Activated B cell treated with CpG ODN at 0.5 μM for 24 hours (primary cell): ENCODE measurements around the gene C3orf85. TPM values are rescaled to one million over a fixed set of nuclear protein-coding genes. Genes with fewer than 3 reads are reported as not detected.
"Not testable (repeated sequence)": the region's sequence is repeated elsewhere in the genome, so short reads cannot be mapped to it uniquely, and the experiment has no call there.

ENCODE experiments used
- ATAC-seq: fragments of 200-7000 bp; cut with Tn5 transposase; one replicate; pipeline ENCODE4 v1.10.0; 2021; ENCODE audit warnings: low read depth, mild to moderate bottlenecking, moderate library complexity
- CTCF ChIA-PET: fragments of 350-600 bp; sonication (Branson Sonifier 250); formaldehyde crosslinking; loops from one replicate; lab custom pipeline; 2021; ENCODE audit warnings: antibody characterized with exemption; lab: Charles Lee
- POLR2A ChIA-PET: fragments of 350-600 bp; sonication (Branson Sonifier 250); formaldehyde crosslinking; loops from one replicate; lab custom pipeline; 2021; ENCODE audit warnings: antibody characterized with exemption; lab: Charles Lee
- DNase-seq: peaks from one replicate; pipeline ENCODE4 v3.0.0; 2022
- H3K27ac Mint-ChIP-seq: one replicate; pipeline ENCODE4 v1.8.0; 2020; ENCODE audit warnings: mixed read lengths
- H3K27me3 Mint-ChIP-seq: one replicate; pipeline ENCODE4 v1.8.0; 2021; ENCODE audit warnings: mixed read lengths
- H3K36me3 Mint-ChIP-seq: one replicate; pipeline ENCODE4 v1.8.0; 2021; ENCODE audit warnings: low read depth, mixed read lengths
- H3K4me1 Mint-ChIP-seq: one replicate; pipeline ENCODE4 v1.8.0; 2021; ENCODE audit warnings: mixed read lengths
- H3K4me3 Mint-ChIP-seq: one replicate; pipeline ENCODE4 v1.8.0; 2020; ENCODE audit warnings: mild to moderate bottlenecking, mixed read lengths
- H3K9me3 Mint-ChIP-seq: one replicate; pipeline ENCODE4 v1.8.0; 2020; ENCODE audit warnings: mixed read lengths
- CTCF ChIP-seq: fragments of 200-600 bp; IDR thresholded peaks from one replicate; pipeline ENCODE4 v1.8.0; 2022; ENCODE audit warnings: antibody characterized with exemption, mild to moderate bottlenecking
- intact Hi-C: fragments of 100-400 bp; cut with micrococcal nuclease; formaldehyde crosslinking; loops from one replicate; pipeline ENCODE4 v1.15.1; 2024
- total RNA-seq: library from RNA; stranded (reverse); gene quantifications from 2 replicates; pipeline ENCODE4 v1.2.3, GENCODE V29; 2022

The C3orf85 gene
- total RNA-seq, 1 donor from 2014 or later, result not detected

GRCh38 chr3:109127553-109127952, 9.0 kb upstream of the C3orf85 start:
- DNase-seq, result no peak
- intact Hi-C loops, result no loop called here
- Mint-ChIP-seq H3K36me3 (no peaks in the 10 kb centered on the region), H3K4me1 (peaks cover 5% of the 10 kb centered on the region), H3K27me3 (no peaks in the 10 kb centered on the region), H3K27ac (no peak overlapping the region), H3K4me3 (no peak overlapping the region), H3K9me3 (peaks cover 3% of the 10 kb centered on the region)
- ChIA-PET POLR2A (no interaction called here), CTCF (no interaction called here)
- TF ChIP-seq CTCF, result no peak
- no peak for ATAC-seq

GRCh38 chr3:109131276-109131675, 5.2 kb upstream of the C3orf85 start:
- Mint-ChIP-seq H3K4me3 (no peak overlapping the region), H3K9me3 (peaks cover 3% of the 10 kb centered on the region), H3K27ac (no peak overlapping the region), H3K36me3 (no peaks in the 10 kb centered on the region), H3K4me1 (no peaks in the 10 kb centered on the region), H3K27me3 (no peaks in the 10 kb centered on the region)
- no peak for TF ChIP-seq CTCF
- intact Hi-C loops, result no loop called here
- POLR2A ChIA-PET, result no interaction called here
- CTCF ChIA-PET, result no interaction called here
- no peak for DNase-seq
- no peak for ATAC-seq

- ChIA-PET CTCF (no interaction called here), POLR2A (no interaction called here)
- Mint-ChIP-seq H3K27me3 (no peaks in the 10 kb centered on the region), H3K4me3 (no peak overlapping the region), H3K36me3 (no peaks in the 10 kb centered on the region), H3K4me1 (no peaks in the 10 kb centered on the region), H3K27ac (no peak overlapping the region), H3K9me3 (peaks cover 3% of the 10 kb centered on the region)
- no peak for TF ChIP-seq CTCF
- intact Hi-C loops, result no loop called here
- no peak for ATAC-seq
- no peak for DNase-seq
These were observed 3.6 kb upstream of the C3orf85 start for GRCh38 chr3:109132801-109133473.

- H3K36me3 Mint-ChIP-seq, H3K4me1 Mint-ChIP-seq, DNase-seq, H3K9me3 Mint-ChIP-seq, intact Hi-C loops, H3K27ac Mint-ChIP-seq, ATAC-seq, H3K4me3 Mint-ChIP-seq, POLR2A ChIA-PET, CTCF ChIA-PET, H3K27me3 Mint-ChIP-seq: not testable (repeated sequence)
These were observed 3.1 kb upstream of the C3orf85 start for GRCh38 chr3:109133474-109133816.

GRCh38 chr3:109137761-109138160, 1.2 kb downstream of the C3orf85 start:
- Mint-ChIP-seq H3K27ac (no peak overlapping the region), H3K27me3 (no peaks in the 10 kb centered on the region), H3K4me3 (no peak overlapping the region), H3K4me1 (no peaks in the 10 kb centered on the region), H3K9me3 (no peaks in the 10 kb centered on the region), H3K36me3 (no peaks in the 10 kb centered on the region)
- POLR2A ChIA-PET, result no interaction called here
- CTCF ChIA-PET, result no interaction called here
- no peak for ATAC-seq
- TF ChIP-seq CTCF, result no peak
- no peak for DNase-seq
- intact Hi-C loops, result no loop called here

- ChIA-PET POLR2A (no interaction called here), CTCF (no interaction called here)
- H3K27me3 Mint-ChIP-seq, result no peaks in the 10 kb centered on the region
- intact Hi-C loops, result no loop called here
- ATAC-seq, result no peak
- H3K4me3 Mint-ChIP-seq, result no peak overlapping the region
- no peaks in the 10 kb centered on the region for H3K36me3 Mint-ChIP-seq
- no peak for DNase-seq
- no peak for TF ChIP-seq CTCF
- H3K27ac Mint-ChIP-seq, result no peak overlapping the region
- no peaks in the 10 kb centered on the region for H3K9me3 Mint-ChIP-seq
- H3K4me1 Mint-ChIP-seq, result no peaks in the 10 kb centered on the region
These were observed 3.8 kb downstream of the C3orf85 start for GRCh38 chr3:109140318-109140717.
